Psoas muscle (tissue), 8 donors: ENCODE measurements around the gene NRP1. TPM values are rescaled to one million over a fixed set of nuclear protein-coding genes. Genes with fewer than 3 reads are reported as not detected.

Experiments
- ATAC-seq, 4 donors: fragments of 200-7000 bp; cut with Tn5 transposase; one replicate each; pipeline ENCODE4 v1.9.1; 2020; ENCODE audit warnings: moderate library complexity in 3 of 4, mild to moderate bottlenecking in 2 of 4
- DNase-seq, 2 donors: peaks; one replicate each; pipeline ENCODE4 v3.0.0-alpha.2; 2020
- H3K27ac ChIP-seq: fragments of 200-600 bp; one replicate; pipeline ENCODE4 v1.8.0; 2022
- H3K27me3 ChIP-seq, 3 donors: fragments of 200-600 bp in 1 of 3; one replicate each; pipeline versions ENCODE4 v1.6.1 to v1.8.0; 2013 to 2022; ENCODE audit warnings: low read length in 2 of 3, mild to moderate bottlenecking in 2 of 3, moderate library complexity in 1 of 3; ENCODE audit not compliant: insufficient read depth in 3 of 3
- H3K36me3 ChIP-seq, 2 donors: fragments of 200-600 bp in 1 of 2; one replicate each; pipeline versions ENCODE4 v1.6.1 to v1.8.0; 2013 to 2022; ENCODE audit warnings: low read depth in 1 of 2, mild to moderate bottlenecking in 1 of 2, moderate library complexity in 1 of 2; ENCODE audit not compliant: insufficient read depth in 1 of 2
- H3K4me1 ChIP-seq: fragments of 200-600 bp; one replicate; pipeline ENCODE4 v1.8.0; 2022
- H3K4me3 ChIP-seq: fragments of 200-600 bp; one replicate; pipeline ENCODE4 v1.8.0; 2022; ENCODE audit warnings: mild to moderate bottlenecking
- H3K9me3 ChIP-seq: fragments of 200-600 bp; one replicate; pipeline ENCODE4 v1.8.0; 2022
- WGBS, 3 donors: extraction: QIAGEN DNeasy Blood & Tissue Kit; methylation state at CpG; one replicate each; pipeline versions ENCODE4 v1.1.6 to v1.1.7; 2013; 5-methylcytosine and 5-hydroxymethylcytosine counted together
- intact Hi-C, 2 donors: fragments of 100-400 bp; cut with DNase I; formaldehyde crosslinking; loops; one replicate each; pipeline versions ENCODE4 v1.11.0 to v1.14.2; 2022
- polyA plus RNA-seq, 3 donors: library from polyadenylated mRNA; stranded (reverse); fragments of 200-250 nt; gene quantifications; one replicate each; pipeline ENCODE4 v1.2.3, GENCODE V29; 2013
- total RNA-seq, 4 donors: library from RNA; stranded (reverse); fragmentation: NEBNext Ultra II Directional in 2 of 4; extraction: Animal tissue kit (Norgen Biotek cat#: 25700) in 2 of 4; gene quantifications; one replicate each; pipeline versions ENCODE4 v1.2.1 to v1.2.4, GENCODE V29; 2021 to 2023
- TF ChIP-seq, protein P1 (sequence below): fragments of 200-600 bp; IDR thresholded peaks from one replicate; pipeline ENCODE4 v1.8.0; 2022; ENCODE audit warnings: antibody characterized with exemption
- donor health status: healthy with polysubstance abuse.
- donor health status: DM: no; HTN: no; CAD: no; lungs with moderate emphysema.
- donor health status: Bipolar disorder and iron deficiency.
- donor health status: healthy.
- donor health status: DM: yes; HTN: yes; CAD: no.
- donor health status: DM: no; HTN: no; CAD: no.
- donor health status: DM: no; HTN: no; CAD: no.
- donor health status: DM: yes; HTN: yes; CAD: no.

NRP1 gene
- total and polyA plus RNA-seq, 7 donors, result 10.9 to 54.8 (median 31.2) TPM

DNA sequence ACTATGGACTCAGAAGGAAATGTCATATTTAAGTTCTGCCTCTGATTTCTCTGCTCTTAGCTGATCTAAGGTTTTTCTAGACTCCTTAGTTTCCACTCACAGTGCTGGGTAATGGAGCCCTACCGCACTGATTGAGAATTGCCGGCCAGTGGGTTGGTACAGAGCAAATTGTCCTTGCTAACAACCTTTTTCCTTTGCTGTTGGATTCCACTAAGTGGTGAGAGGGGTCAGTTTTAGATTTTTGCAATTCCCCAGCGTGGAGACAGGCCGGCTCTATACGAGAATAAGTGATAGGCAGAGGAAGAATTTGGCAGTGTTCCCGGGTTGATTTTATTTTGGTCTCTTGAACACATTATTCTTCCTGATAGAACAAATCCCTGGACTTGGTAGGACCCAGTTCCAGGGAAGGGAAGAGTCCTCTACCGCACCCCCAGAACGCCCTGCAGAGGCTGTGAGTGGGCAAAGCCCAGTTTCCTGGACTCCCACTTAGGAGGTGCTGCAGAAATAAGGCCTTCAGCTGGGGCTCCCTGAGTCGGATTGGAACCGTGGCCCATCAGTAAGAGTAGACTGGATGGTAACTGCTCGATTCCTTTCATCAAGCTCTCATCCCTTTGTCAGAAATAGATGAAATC is 3.0 kb upstream of the NRP1 start:
- ATAC-seq, result no peak
- WGBS, 3 donors, result 28 to 33% (median 30%) methylated on average over 11 of the region's 11 CpGs
- no peak for DNase-seq
- peak overlapping the region; percentile 84 for H3K4me3 ChIP-seq
- H3K36me3 ChIP-seq, result no peaks in the 10 kb centered on the region
- H3K4me1 ChIP-seq, result peaks cover 8% of the 10 kb centered on the region
- no peaks in the 10 kb centered on the region for H3K9me3 ChIP-seq
- TF ChIP-seq, protein P1, sequence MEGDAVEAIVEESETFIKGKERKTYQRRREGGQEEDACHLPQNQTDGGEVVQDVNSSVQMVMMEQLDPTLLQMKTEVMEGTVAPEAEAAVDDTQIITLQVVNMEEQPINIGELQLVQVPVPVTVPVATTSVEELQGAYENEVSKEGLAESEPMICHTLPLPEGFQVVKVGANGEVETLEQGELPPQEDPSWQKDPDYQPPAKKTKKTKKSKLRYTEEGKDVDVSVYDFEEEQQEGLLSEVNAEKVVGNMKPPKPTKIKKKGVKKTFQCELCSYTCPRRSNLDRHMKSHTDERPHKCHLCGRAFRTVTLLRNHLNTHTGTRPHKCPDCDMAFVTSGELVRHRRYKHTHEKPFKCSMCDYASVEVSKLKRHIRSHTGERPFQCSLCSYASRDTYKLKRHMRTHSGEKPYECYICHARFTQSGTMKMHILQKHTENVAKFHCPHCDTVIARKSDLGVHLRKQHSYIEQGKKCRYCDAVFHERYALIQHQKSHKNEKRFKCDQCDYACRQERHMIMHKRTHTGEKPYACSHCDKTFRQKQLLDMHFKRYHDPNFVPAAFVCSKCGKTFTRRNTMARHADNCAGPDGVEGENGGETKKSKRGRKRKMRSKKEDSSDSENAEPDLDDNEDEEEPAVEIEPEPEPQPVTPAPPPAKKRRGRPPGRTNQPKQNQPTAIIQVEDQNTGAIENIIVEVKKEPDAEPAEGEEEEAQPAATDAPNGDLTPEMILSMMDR, result no peak
- H3K27me3 ChIP-seq, result no peaks in the 10 kb centered on the region
- peak overlapping the region; percentile 85 for H3K27ac ChIP-seq
- intact Hi-C loops, result loop anchor here (10.0 kb wide), 3 partner anchors 143 to 767 kb away; no protein-coding TSS in a partner anchor

DNA sequence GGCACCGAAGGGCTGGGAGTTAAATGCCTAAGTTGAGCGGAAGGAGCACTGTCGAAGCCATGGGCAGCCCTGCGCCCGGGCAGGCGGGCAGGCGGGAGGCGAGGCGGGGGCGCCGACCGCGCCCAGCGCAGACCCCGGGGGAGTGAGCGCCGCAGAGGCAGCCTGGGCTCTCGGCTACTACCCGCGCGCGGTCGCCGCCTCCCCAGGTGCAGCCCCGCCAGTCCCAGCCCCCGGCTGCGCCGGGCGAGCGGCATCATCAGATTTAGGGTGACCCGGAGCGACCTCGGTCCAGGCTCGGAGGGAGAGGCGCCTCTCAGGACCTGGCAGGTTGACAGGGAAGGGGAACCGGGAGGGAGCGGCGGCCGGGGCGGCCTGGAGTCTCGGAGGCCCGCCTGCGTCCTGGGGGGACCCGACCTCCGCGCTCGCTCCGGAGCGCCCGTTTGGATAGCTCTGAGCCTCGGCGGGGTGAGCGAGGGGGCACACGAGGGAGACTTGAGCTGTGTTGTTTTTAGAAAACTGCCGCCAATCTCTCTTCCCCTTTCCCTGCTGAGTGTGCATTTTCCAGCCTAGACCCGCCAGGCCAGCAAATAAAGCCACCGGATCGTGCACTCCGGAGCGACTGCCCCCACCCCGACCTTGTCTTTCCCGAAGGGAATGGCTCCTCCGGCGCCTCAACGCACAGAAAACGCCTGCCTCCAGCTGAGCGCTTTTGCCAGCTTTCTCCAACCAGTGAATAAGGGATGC is 2.3 kb upstream of the NRP1 start:
- TF ChIP-seq, protein P1, result no peak
- peak; percentile 56 to 76 for DNase-seq
- Histone ChIP-seq H3K27me3 (no peaks in the 10 kb centered on the region), H3K9me3 (no peaks in the 10 kb centered on the region), H3K4me3 (peak overlapping the region; percentile 84), H3K36me3 (no peaks in the 10 kb centered on the region), H3K27ac (peak overlapping the region; percentile 85), H3K4me1 (peaks cover 8% of the 10 kb centered on the region)
- ATAC-seq, result peak; percentile 4 to 13 (median 7)
- 0% methylated on average over 61 to 67 of the region's 67 CpGs for WGBS, 3 donors
- intact Hi-C loops, result loop anchor here (10.0 kb wide), 3 partner anchors 142 to 768 kb away; no protein-coding TSS in a partner anchor

DNA sequence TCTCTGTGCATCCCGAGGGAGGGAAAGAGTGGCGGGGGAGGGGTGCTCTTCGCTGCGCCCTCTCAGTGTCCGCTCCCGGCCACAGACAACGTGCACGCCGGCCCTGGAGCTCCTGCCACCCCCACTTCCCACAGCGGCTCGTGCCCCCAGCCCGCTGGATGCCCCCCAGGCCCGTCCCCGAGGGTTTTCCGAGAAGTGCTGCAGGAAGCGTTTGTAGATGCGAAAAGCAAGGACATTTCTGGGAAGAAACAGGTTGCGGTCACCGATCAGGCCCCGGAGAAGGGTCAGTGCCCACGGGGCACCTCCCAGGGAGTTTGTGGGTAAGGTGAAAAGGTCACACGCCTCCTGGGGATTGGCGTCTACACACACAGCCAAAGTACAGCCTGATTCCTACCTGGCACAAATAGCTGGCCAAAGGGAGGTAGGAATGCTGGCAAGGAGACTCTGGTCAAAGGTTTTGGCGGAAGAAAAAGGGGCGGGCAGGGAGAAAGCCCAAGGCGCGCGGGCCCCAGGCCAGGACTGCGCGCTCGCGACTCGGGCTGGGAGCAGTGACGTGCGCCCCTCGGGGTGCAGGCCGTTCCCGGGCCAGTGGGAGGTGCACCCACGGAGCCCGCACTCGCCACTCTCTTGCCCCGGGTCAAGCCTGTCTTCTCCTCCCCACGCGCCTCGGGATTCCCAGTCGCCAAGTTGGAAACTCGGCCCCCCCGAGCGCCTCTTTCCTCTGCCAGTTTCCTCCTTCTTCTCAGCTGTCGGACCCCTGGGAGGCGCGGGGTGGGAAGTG is 1.5 kb upstream of the NRP1 start:
- intact Hi-C loops, result loop anchor here (10.0 kb wide), 3 partner anchors 141 to 769 kb away; no protein-coding TSS in a partner anchor

DNA sequence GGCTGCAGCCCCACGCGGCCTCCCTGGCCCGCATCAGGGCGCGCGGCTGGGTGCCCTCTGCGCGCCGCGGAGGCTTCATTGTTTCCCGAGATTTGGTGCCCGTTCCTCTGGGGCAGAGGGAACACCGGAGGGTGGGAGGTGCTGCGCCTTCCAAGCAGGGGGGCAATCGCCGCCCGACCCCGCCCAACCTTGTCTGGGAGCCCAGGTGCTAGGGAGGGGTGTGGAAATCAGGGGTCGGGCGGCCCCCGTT is 1.0 kb upstream of the NRP1 start:
- peak overlapping the region; percentile 84 for H3K4me3 ChIP-seq
- H3K4me1 ChIP-seq, result peaks cover 2% of the 10 kb centered on the region
- no peaks in the 10 kb centered on the region for H3K9me3 ChIP-seq
- no peaks in the 10 kb centered on the region for H3K27me3 ChIP-seq
- H3K27ac ChIP-seq, result peak overlapping the region; percentile 85
- ATAC-seq (no peak), DNase-seq (no peak)
- TF ChIP-seq, protein P1, result no peak
- intact Hi-C loops, result loop anchor here (10.0 kb wide), 3 partner anchors 141 to 769 kb away; no protein-coding TSS in a partner anchor
- WGBS, 3 donors, result 0 to 2% (median 1%) methylated on average over 12 to 21 of the region's 21 CpGs
- H3K36me3 ChIP-seq, result no peaks in the 10 kb centered on the region

More for the DNA sequence above, 1.5 kb upstream of the NRP1 start:
- H3K9me3 ChIP-seq, result no peaks in the 10 kb centered on the region
- DNase-seq (peak; percentile 75 to 82), ATAC-seq (peak; percentile 44 to 61 (median 56))
- TF ChIP-seq, protein P1, result no peak
- peak overlapping the region; percentile 84 for H3K4me3 ChIP-seq
- peak overlapping the region; percentile 85 for H3K27ac ChIP-seq
- H3K27me3 ChIP-seq, result no peaks in the 10 kb centered on the region
- peaks cover 2% of the 10 kb centered on the region for H3K4me1 ChIP-seq
- H3K36me3 ChIP-seq, result no peaks in the 10 kb centered on the region
- 0% methylated on average over 29 to 52 of the region's 52 CpGs for WGBS, 3 donors
